RWPE1 (cell line): ENCODE results near the gene RPS10.

Experiments
- CTCF ChIA-PET: fragments of 350-600 bp; sonication (Branson Sonifier 250); formaldehyde crosslinking; extraction: SDS; loops from one replicate; lab custom pipeline; 2021; lab: Yijun Ruan, JAX
- POLR2A ChIA-PET: fragments of 400-600 bp; formaldehyde crosslinking; extraction: SDS; loops from one replicate; lab custom pipeline; 2020; ENCODE audit warnings: antibody characterized with exemption; ENCODE audit not compliant: low non-redundant PET; lab: Yijun Ruan, JAX
- DNase-seq: peaks from one replicate; pipeline ENCODE4 v3.0.0; 2012; ENCODE audit warnings: low spot score
- H3K27ac ChIP-seq: fragments of 450-650 bp; 2 replicates; pipeline ENCODE4 v1.5.1; 2017
- TF ChIP-seq, protein P1 (sequence below): fragments of 450-650 bp; conservative IDR thresholded peaks from 2 replicates; pipeline ENCODE4 v1.5.1; 2017; ENCODE audit warnings: low read depth, mild to moderate bottlenecking

The RPS10 gene

DNA sequence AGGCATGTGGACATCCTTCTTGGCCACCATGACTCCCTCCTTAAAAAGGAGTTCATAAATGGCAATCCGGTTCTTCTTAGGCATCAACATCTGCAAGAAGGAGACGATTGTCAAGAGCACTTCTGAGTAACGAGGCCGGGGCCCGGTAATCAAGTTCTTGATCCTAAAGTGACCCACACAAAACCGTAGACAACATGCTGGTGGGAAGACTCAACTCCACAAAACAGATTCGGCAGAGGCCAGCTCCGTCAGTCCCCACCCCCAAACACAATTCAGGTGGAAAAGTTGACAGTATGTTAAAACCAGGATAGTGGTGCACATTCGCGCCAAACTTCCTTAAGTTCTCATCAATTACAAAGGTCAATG, 754 bp downstream of the RPS10 start:
- CTCF ChIA-PET = interaction anchor here (0.7 to 1.0 kb wide), 2 partner anchors 35 to 176 kb away, joined by 3 read pairs; no protein-coding TSS in a partner anchor
- TF ChIP-seq, protein P1, sequence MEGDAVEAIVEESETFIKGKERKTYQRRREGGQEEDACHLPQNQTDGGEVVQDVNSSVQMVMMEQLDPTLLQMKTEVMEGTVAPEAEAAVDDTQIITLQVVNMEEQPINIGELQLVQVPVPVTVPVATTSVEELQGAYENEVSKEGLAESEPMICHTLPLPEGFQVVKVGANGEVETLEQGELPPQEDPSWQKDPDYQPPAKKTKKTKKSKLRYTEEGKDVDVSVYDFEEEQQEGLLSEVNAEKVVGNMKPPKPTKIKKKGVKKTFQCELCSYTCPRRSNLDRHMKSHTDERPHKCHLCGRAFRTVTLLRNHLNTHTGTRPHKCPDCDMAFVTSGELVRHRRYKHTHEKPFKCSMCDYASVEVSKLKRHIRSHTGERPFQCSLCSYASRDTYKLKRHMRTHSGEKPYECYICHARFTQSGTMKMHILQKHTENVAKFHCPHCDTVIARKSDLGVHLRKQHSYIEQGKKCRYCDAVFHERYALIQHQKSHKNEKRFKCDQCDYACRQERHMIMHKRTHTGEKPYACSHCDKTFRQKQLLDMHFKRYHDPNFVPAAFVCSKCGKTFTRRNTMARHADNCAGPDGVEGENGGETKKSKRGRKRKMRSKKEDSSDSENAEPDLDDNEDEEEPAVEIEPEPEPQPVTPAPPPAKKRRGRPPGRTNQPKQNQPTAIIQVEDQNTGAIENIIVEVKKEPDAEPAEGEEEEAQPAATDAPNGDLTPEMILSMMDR = no peak
- H3K27ac ChIP-seq = peak overlapping the region; percentile 81
- DNase-seq = no peak
- POLR2A ChIA-PET = interaction anchor here (0.5 kb wide), 1 partner anchor 188 kb away, joined by 5 read pairs; the partner anchor contains the start of gene HMGA1

GRCh38 chr6:34424200-34425131, 1.4 kb downstream of the RPS10 start:
- DNase-seq = no peak
- TF ChIP-seq, protein P1 = no peak
- CTCF ChIA-PET = interaction anchor here (0.7 to 1.0 kb wide), 2 partner anchors 36 to 175 kb away, joined by 3 read pairs; no protein-coding TSS in a partner anchor
- H3K27ac ChIP-seq = peak overlapping the region; percentile 81
- POLR2A ChIA-PET = interaction anchor here (0.5 to 0.6 kb wide), 2 partner anchors 167 to 188 kb away, joined by 4 to 5 read pairs; partner anchors contain the start of gene HMGA1

DNA sequence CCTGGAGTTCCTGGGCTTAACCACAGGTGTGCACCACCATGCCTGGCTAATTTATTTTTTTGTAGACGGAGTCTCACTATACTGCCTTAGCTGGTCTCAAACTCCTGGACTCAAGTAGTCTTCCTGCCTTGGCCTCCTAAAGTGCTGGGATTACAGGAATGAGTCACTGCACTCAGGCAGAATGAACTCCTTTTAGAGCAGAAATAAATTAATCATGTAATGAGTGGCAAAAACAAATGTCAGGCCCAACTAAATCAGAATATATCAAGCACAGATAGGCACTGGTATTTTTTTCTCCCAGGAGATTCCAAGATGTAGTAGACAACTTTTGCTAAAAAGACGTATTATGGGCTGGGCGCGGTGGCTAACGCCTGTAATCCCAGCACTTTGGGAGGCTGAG, 2.6 kb downstream of the RPS10 start:
- no peak for DNase-seq
- ChIA-PET CTCF (no interaction called here), POLR2A (no interaction called here)
- TF ChIP-seq, protein P1 = no peak
- H3K27ac ChIP-seq = peak overlapping the region; percentile 52; the same call in 1 of the 2 replicates

DNA sequence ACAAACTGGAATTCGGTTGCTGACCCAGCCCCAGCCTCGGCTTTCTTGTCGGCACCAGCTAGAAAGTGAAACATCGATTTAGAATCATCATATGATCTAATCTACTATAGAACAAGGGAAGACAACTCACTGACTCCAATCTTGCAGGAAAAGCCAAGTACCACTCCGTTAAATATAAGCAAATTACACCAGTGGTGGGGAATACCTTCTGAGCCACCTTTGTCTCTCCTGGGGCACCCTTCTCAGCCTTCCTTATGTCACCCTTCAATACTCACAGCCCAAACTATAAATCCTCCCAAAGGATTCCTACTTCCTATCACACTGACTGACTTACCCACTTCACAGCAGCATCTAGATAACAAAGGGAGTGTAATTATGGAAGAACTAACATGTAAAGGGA, 7.5 kb downstream of the RPS10 start:
- DNase-seq = no peak
- TF ChIP-seq, protein P1 = no peak
- CTCF ChIA-PET = no interaction called here
- POLR2A ChIA-PET = no interaction called here
- H3K27ac ChIP-seq = no peak overlapping the region

- ChIA-PET POLR2A (interaction anchor here (0.6 kb wide), 1 partner anchor 34 kb away, joined by 3 read pairs; no protein-coding TSS in a partner anchor), CTCF (interaction anchor here (2.6 kb wide), 1 partner anchor 167 kb away, joined by 29 read pairs; no protein-coding TSS in a partner anchor)
- DNase-seq = no peak
- TF ChIP-seq, protein P1 = no peak
- peak overlapping the region; percentile 55 for H3K27ac ChIP-seq
These were observed 8.9 kb downstream of the RPS10 start for GRCh38 chr6:34416877-34417371.

GRCh38 chr6:34414999-34415858, 10.6 kb downstream of the RPS10 start:
- DNase-seq = peak; percentile 41
- ChIA-PET CTCF (interaction anchor here (0.5 to 2.6 kb wide), 27 partner anchors 22 to 794 kb away, joined by 3 to 29 read pairs (median 5); partner anchors contain the start of genes NUDT3 and SMIM29), POLR2A (interaction anchor here (0.7 to 1.4 kb wide), 2 partner anchors 166 to 173 kb away, joined by 3 read pairs; partner anchors contain the start of gene SMIM29)
- H3K27ac ChIP-seq = no peak overlapping the region
- TF ChIP-seq, protein P1 = peak; percentile 58
